Esophagus squamous epithelium (tissue), 5 donors: ENCODE data around the gene RAB24. TPM values are rescaled to one million over a fixed set of nuclear protein-coding genes. Genes with fewer than 3 reads are reported as not detected.
A peak's percentile ranks its signal among the peaks of the same experiment; 100 is the strongest.

ENCODE experiments used
- DNase-seq: peaks from one replicate; lab custom pipeline; 2025; lab: John Stamatoyannopoulos, UW
- H3K27ac ChIP-seq, 4 donors: fragments of 200-600 bp; sonication (generic); one replicate each; pipeline ENCODE4 v1.5.1; 2016 to 2019; ENCODE audit warnings: mild to moderate bottlenecking in 1 of 4
- H3K27me3 ChIP-seq, 4 donors: fragments of 200-600 bp; sonication (generic); 1 replicate in 3 of 4; 2 replicates in 1 of 4; pipeline versions ENCODE4 v1.5.1 to v1.6.0; 2017 to 2021; ENCODE audit warnings: antibody characterized with exemption in 1 of 4
- H3K36me3 ChIP-seq, 3 donors: fragments of 200-600 bp; sonication (generic); one replicate each; pipeline ENCODE4 v1.5.1; 2016 to 2019
- H3K4me1 ChIP-seq, 3 donors: fragments of 200-600 bp; sonication (generic); one replicate each; pipeline ENCODE4 v1.5.1; 2017 to 2019
- H3K4me3 ChIP-seq, 4 donors: fragments of 200-600 bp; sonication (generic); 1 replicate in 3 of 4; 2 replicates in 1 of 4; pipeline ENCODE4 v1.5.1; 2016 to 2019; ENCODE audit warnings: mild to moderate bottlenecking in 2 of 4, moderate library complexity in 1 of 4
- H3K9me3 ChIP-seq, 3 donors: fragments of 200-600 bp; sonication (generic); one replicate each; pipeline ENCODE4 v1.5.1; 2016 to 2019
- CTCF ChIP-seq, 6 experiments: fragments of 450-650 bp in 4 of 6; fragments of 200-600 bp in 2 of 6; sonication (generic) in 2 of 6; IDR thresholded peaks; one replicate each; pipeline ENCODE4 v1.5.1; 2016 to 2019; ENCODE audit warnings: antibody characterized with exemption in 6 of 6, mild to moderate bottlenecking in 4 of 6, moderate library complexity in 4 of 6
- POLR2A ChIP-seq, 4 donors: fragments of 450-650 bp; IDR thresholded peaks; one replicate each; pipeline ENCODE4 v1.6.1; 2017; ENCODE audit warnings: antibody characterized with exemption in 4 of 4, mild to moderate bottlenecking in 4 of 4, moderate library complexity in 3 of 4
- WGBS, 2 donors: methylation state at CpG; one replicate each; pipeline ENCODE4 v1.1.5; 2018; 5-methylcytosine and 5-hydroxymethylcytosine counted together
- intact Hi-C: fragments of 100-400 bp; cut with DNase I; formaldehyde crosslinking; loops from one replicate; pipeline ENCODE4 v1.15.0; 2022
- total RNA-seq, 4 donors: library from RNA; depleted of rRNA; stranded (reverse); fragments of >200 nt; gene quantifications; one replicate each; pipeline ENCODE4 v1.1.0, GENCODE V29; 2016
- donor health status: DM: yes; HTN: yes; CAD: no.

The RAB24 gene
- total RNA-seq, 4 donors from 2014 or later = 24.0 to 74.4 (median 49.8) TPM

- no peak for TF ChIP-seq POLR2A (IDR thresholded peaks at IDR 0.05)
- Histone ChIP-seq H3K4me1 (peaks cover 27 to 46% (median 28%) of the 10 kb centered on the region in 3 donors), H3K36me3 (peaks cover 0 to 23% (median 0%) of the 10 kb centered on the region in 3 donors), H3K4me3 (no peak overlapping the region), H3K27me3 (no peaks in the 10 kb centered on the region), H3K9me3 (no peaks in the 10 kb centered on the region), H3K27ac (no peak overlapping the region)
- 86 to 90% methylated on average over 5 to 9 of the region's 18 CpGs for WGBS, 2 donors
- DNase-seq = no peak
- intact Hi-C loops = loop anchor here (10.0 kb wide), 3 partner anchors 80 to 180 kb away; partner anchors contain the start of gene PDLIM7
Measured at GRCh38 chr5:177314376-177315342, 11.1 kb upstream of the RAB24 start.

- 84 to 91% methylated on average over 9 of the region's 15 CpGs for WGBS, 2 donors
- Histone ChIP-seq H3K36me3 (peaks cover 0 to 28% (median 0%) of the 10 kb centered on the region in 3 donors), H3K27me3 (no peaks in the 10 kb centered on the region), H3K4me1 (peaks cover 27 to 55% (median 28%) of the 10 kb centered on the region in 3 donors), H3K9me3 (no peaks in the 10 kb centered on the region), H3K27ac (no peak overlapping the region), H3K4me3 (no peak overlapping the region)
- intact Hi-C loops = loop anchor here (10.0 kb wide), 3 partner anchors 81 to 181 kb away; partner anchors contain the start of gene PDLIM7
- no peak for DNase-seq
- TF ChIP-seq CTCF (IDR thresholded peaks at IDR 0.05) = no peak
- TF ChIP-seq POLR2A (IDR thresholded peaks at IDR 0.05) = no peak
Measured at GRCh38 chr5:177313561-177314259, 10.2 kb upstream of the RAB24 start.

- TF ChIP-seq POLR2A (IDR thresholded peaks at IDR 0.05) (no peak), CTCF (IDR thresholded peaks at IDR 0.05) (peak in 2 of 6 experiments; percentile 7 to 19)
- no peaks in the 10 kb centered on the region for H3K9me3 ChIP-seq
- peaks cover 0 to 36% (median 0%) of the 10 kb centered on the region in 3 donors for H3K36me3 ChIP-seq
- peaks cover 27 to 51% (median 28%) of the 10 kb centered on the region in 3 donors for H3K4me1 ChIP-seq
- no peak for DNase-seq
- WGBS, 2 donors = 3 to 10% methylated on average over 11 to 15 of the region's 19 CpGs
- H3K4me3 ChIP-seq = peak overlapping the region in 3 of 4 donors; percentile 11 to 71 (median 63)
- peak overlapping the region in 3 of 4 donors; percentile 14 to 87 (median 37) for H3K27ac ChIP-seq
- H3K27me3 ChIP-seq = no peaks in the 10 kb centered on the region
- intact Hi-C loops = loop anchor here (10.0 kb wide), 3 partner anchors 82 to 182 kb away; partner anchors contain the start of gene PDLIM7
Measured at GRCh38 chr5:177312649-177313181, 9.2 kb upstream of the RAB24 start.

- Histone ChIP-seq H3K9me3 (no peaks in the 10 kb centered on the region), H3K27me3 (no peaks in the 10 kb centered on the region), H3K36me3 (peaks cover 4 to 36% (median 5%) of the 10 kb centered on the region in 3 donors), H3K4me3 (peak within 1 kb of the TSS; percentile 40 to 71 (median 56)), H3K27ac (peak within 1 kb of the TSS; percentile 62 to 87 (median 72)), H3K4me1 (peaks cover 27 to 57% (median 28%) of the 10 kb centered on the region in 3 donors)
- peak in 1 of 4 donors; percentile 38 for TF ChIP-seq POLR2A (IDR thresholded peaks at IDR 0.05)
- no peak for TF ChIP-seq CTCF (IDR thresholded peaks at IDR 0.05)
- whole genome bisulfite sequencing, 2 donors = 0 to 2% methylated on average over 5 to 11 of the region's 78 CpGs
- peak; percentile 76 for DNase-seq
- intact Hi-C loops = loop anchor here (10.0 kb wide), 3 partner anchors 83 to 183 kb away; partner anchors contain the start of gene PDLIM7
Measured at GRCh38 chr5:177311723-177312648, 8.5 kb upstream of the RAB24 start, which contains the start of gene MXD3. TSS of gene MXD3 (minus strand) at chr5:177311898. CDS start at chr5:177311830, 68 bp downstream.
